Gastroesophageal sphincter (tissue), 4 donors: ENCODE data around the gene ABTB2. TPM values are rescaled to one million over a fixed set of nuclear protein-coding genes. Genes with fewer than 3 reads are reported as not detected.

Source experiments
- ATAC-seq: fragments of 150-250 bp; one replicate; pipeline ENCODE4 v1.9.1; 2016; ENCODE audit warnings: mild to moderate bottlenecking, moderate library complexity
- H3K27ac ChIP-seq, 4 donors: fragments of 200-600 bp; sonication (generic) in 3 of 4; 1 replicate in 3 of 4; 2 replicates in 1 of 4; pipeline ENCODE4 v1.5.1; 2016 to 2019
- H3K27me3 ChIP-seq: fragments of 200-600 bp; sonication (generic); one replicate; pipeline ENCODE4 v1.5.1; 2019
- H3K36me3 ChIP-seq, 2 donors: fragments of 200-600 bp; sonication (generic); one replicate each; pipeline ENCODE4 v1.5.1; 2019; ENCODE audit warnings: control low read depth in 1 of 2
- H3K4me1 ChIP-seq, 3 donors: fragments of 200-600 bp; sonication (generic); 1 replicate in 2 of 3; 2 replicates in 1 of 3; pipeline ENCODE4 v1.5.1; 2016 to 2019; ENCODE audit warnings: control low read depth in 2 of 3
- H3K4me3 ChIP-seq, 2 donors: fragments of 200-600 bp; sonication (generic); one replicate each; pipeline ENCODE4 v1.5.1; 2019; ENCODE audit warnings: mild to moderate bottlenecking in 1 of 2, moderate library complexity in 1 of 2
- H3K9me3 ChIP-seq, 3 donors: fragments of 200-600 bp; sonication (generic); one replicate each; pipeline ENCODE4 v1.5.1; 2017 to 2019; ENCODE audit warnings: control low read depth in 2 of 3
- CTCF ChIP-seq, 4 experiments: fragments of 200-600 bp in 2 of 4; fragments of 450-650 bp in 2 of 4; sonication (generic) in 1 of 4; IDR thresholded peaks; one replicate each; pipeline ENCODE4 v1.5.1; 2017 to 2019; ENCODE audit warnings: antibody characterized with exemption in 4 of 4, mild to moderate bottlenecking in 2 of 4, moderate library complexity in 2 of 4
- EP300 ChIP-seq: sonication (generic); formaldehyde crosslinking; IDR thresholded peaks from one replicate; pipeline ENCODE4 v1.6.1; 2017; ENCODE audit warnings: antibody characterized with exemption, mild to moderate bottlenecking
- POLR2A ChIP-seq, 2 donors: fragments of 450-650 bp; IDR thresholded peaks; one replicate each; pipeline ENCODE4 v1.6.1; 2017; ENCODE audit warnings: antibody characterized with exemption in 2 of 2, mild to moderate bottlenecking in 2 of 2, moderate library complexity in 1 of 2
- POLR2AphosphoS5 ChIP-seq: sonication (generic); formaldehyde crosslinking; IDR thresholded peaks from one replicate; pipeline ENCODE4 v1.6.1; 2017; ENCODE audit warnings: antibody characterized with exemption
- WGBS, 2 donors: methylation state at CpG; one replicate each; pipeline ENCODE4 v1.1.5; 2018; ENCODE audit warnings: low coverage in 1 of 2; 5-methylcytosine and 5-hydroxymethylcytosine counted together
- total RNA-seq, 4 donors: library from RNA; depleted of rRNA; stranded (reverse); fragments of >200 nt; gene quantifications; one replicate each; pipeline ENCODE4 v1.1.0, GENCODE V29; 2016

ABTB2 gene
- total RNA-seq, 4 donors from 2014 or later = 4.1 to 11.0 (median 7.5) TPM

- no peak overlapping the region for H3K4me3 ChIP-seq
- H3K27ac ChIP-seq = no peak overlapping the region
- no peak for ATAC-seq
- no peak for TF ChIP-seq EP300
- TF ChIP-seq POLR2AphosphoS5 = no peak
- no peak for TF ChIP-seq POLR2A (IDR thresholded peaks at IDR 0.05)
- TF ChIP-seq CTCF (IDR thresholded peaks at IDR 0.05) = no peak
- H3K9me3 ChIP-seq = no peaks in the 10 kb centered on the region
- 57% methylated on average over 6 of the region's 19 CpGs; no CpG with 5 or more reads in 1 of the 2 donors for WGBS, 2 donors
- peaks cover 0 to 10% of the 10 kb centered on the region in 2 donors for H3K36me3 ChIP-seq
- no peaks in the 10 kb centered on the region for H3K27me3 ChIP-seq
- H3K4me1 ChIP-seq = peaks cover 0 to 5% (median 0%) of the 10 kb centered on the region in 3 donors
These were observed 153.2 kb downstream of the ABTB2 start for GRCh38 chr11:34204396-34205279.

GRCh38 chr11:34203377-34203871, 154.4 kb downstream of the ABTB2 start:
- H3K27ac ChIP-seq = no peak overlapping the region
- peaks cover 0 to 5% (median 0%) of the 10 kb centered on the region in 3 donors for H3K4me1 ChIP-seq
- no peak for TF ChIP-seq POLR2A (IDR thresholded peaks at IDR 0.05)
- no peak for TF ChIP-seq EP300
- no peak for TF ChIP-seq CTCF (IDR thresholded peaks at IDR 0.05)
- TF ChIP-seq POLR2AphosphoS5 = no peak
- no peaks in the 10 kb centered on the region for H3K27me3 ChIP-seq
- WGBS, 2 donors = 82% methylated on average over 2 of the region's 5 CpGs; no CpG with 5 or more reads in 1 of the 2 donors
- peaks cover 0 to 10% of the 10 kb centered on the region in 2 donors for H3K36me3 ChIP-seq
- no peaks in the 10 kb centered on the region for H3K9me3 ChIP-seq
- no peak for ATAC-seq
- H3K4me3 ChIP-seq = no peak overlapping the region

GRCh38 chr11:34201129-34201528, 156.7 kb downstream of the ABTB2 start:
- TF ChIP-seq POLR2AphosphoS5 (no peak), EP300 (no peak), POLR2A (IDR thresholded peaks at IDR 0.05) (no peak), CTCF (IDR thresholded peaks at IDR 0.05) (no peak)
- no peaks in the 10 kb centered on the region for H3K27me3 ChIP-seq
- no peak overlapping the region for H3K27ac ChIP-seq

GRCh38 chr11:34199525-34199924, 158.3 kb downstream of the ABTB2 start:
- H3K27ac ChIP-seq = no peak overlapping the region
- no peak for ATAC-seq
- peaks cover 0 to 26% of the 10 kb centered on the region in 2 donors for H3K36me3 ChIP-seq
- H3K4me1 ChIP-seq = no peaks in the 10 kb centered on the region
- H3K9me3 ChIP-seq = no peaks in the 10 kb centered on the region
- TF ChIP-seq EP300 = no peak
- TF ChIP-seq CTCF (IDR thresholded peaks at IDR 0.05) = no peak
- TF ChIP-seq POLR2AphosphoS5 = no peak
- TF ChIP-seq POLR2A (IDR thresholded peaks at IDR 0.05) = no peak
- WGBS, 2 donors = 70 to 79% methylated on average over 4 to 5 of the region's 5 CpGs
- H3K4me3 ChIP-seq = no peak overlapping the region
- no peaks in the 10 kb centered on the region for H3K27me3 ChIP-seq

More at GRCh38 chr11:34201129-34201528, 156.7 kb downstream of the ABTB2 start:
- Histone ChIP-seq H3K9me3 (no peaks in the 10 kb centered on the region), H3K4me1 (no peaks in the 10 kb centered on the region), H3K36me3 (peaks cover 0 to 19% of the 10 kb centered on the region in 2 donors), H3K4me3 (no peak overlapping the region)
- WGBS, 2 donors = 38 to 46% methylated on average over 2 to 3 of the region's 3 CpGs
- ATAC-seq = no peak
